HepG2 (cell line): ENCODE measurements around the gene ANKFY1. TPM values are rescaled to one million over a fixed set of nuclear protein-coding genes. Genes with fewer than 3 reads are reported as not detected.

Source experiments
- ESRRA ChIP-seq: sonication (generic); formaldehyde crosslinking; IDR thresholded peaks from 2 replicates; pipeline ENCODE4 v1.5.1; 2020; ENCODE audit warnings: mild to moderate bottlenecking, low read depth, missing genetic modification reagents
- FOSL1 ChIP-seq: sonication (generic); formaldehyde crosslinking; IDR thresholded peaks from 2 replicates; pipeline ENCODE4 v1.9.0; 2021; ENCODE audit warnings: missing genetic modification reagents, borderline replicate concordance
- KMT2A ChIP-seq: sonication (generic); formaldehyde crosslinking; IDR thresholded peaks from 2 replicates; pipeline ENCODE4 v1.4.0; 2020; ENCODE audit warnings: missing genetic modification reagents
- NFE2L1 ChIP-seq: sonication (generic); formaldehyde crosslinking; IDR thresholded peaks from 2 replicates; pipeline ENCODE4 v1.4.0; 2020; ENCODE audit warnings: missing genetic modification reagents, mild to moderate bottlenecking, borderline replicate concordance
- POLR2G ChIP-seq: fragments of 200-400 bp; formaldehyde crosslinking; IDR thresholded peaks from 2 replicates; pipeline ENCODE4 v1.6.1; 2018; ENCODE audit warnings: mild to moderate bottlenecking, low read depth, low read length, moderate library complexity
- RAD21 ChIP-seq: fragments of 450-650 bp; formaldehyde crosslinking; IDR thresholded peaks from 2 replicates; pipeline ENCODE4 v1.5.0; 2020; ENCODE audit warnings: mild to moderate bottlenecking
- SCMH1 ChIP-seq: sonication (generic); formaldehyde crosslinking; IDR thresholded peaks from 2 replicates; pipeline ENCODE4 v1.9.0; 2021; ENCODE audit warnings: missing genetic modification reagents, mild to moderate bottlenecking, borderline replicate concordance
- SUZ12 ChIP-seq: fragments of 150-350 bp; IDR thresholded peaks from 2 replicates; pipeline ENCODE4 v1.6.1; 2014; ENCODE audit warnings: low read depth, low read length
- TSC22D2 ChIP-seq: sonication (generic); formaldehyde crosslinking; IDR thresholded peaks from 2 replicates; pipeline ENCODE4 v1.5.1; 2020; ENCODE audit warnings: missing genetic modification reagents, mild to moderate bottlenecking, borderline replicate concordance
- ZNF296 ChIP-seq: sonication (generic); formaldehyde crosslinking; conservative IDR thresholded peaks from 2 replicates; pipeline ENCODE4 v1.5.0; 2020; ENCODE audit warnings: mild to moderate bottlenecking, missing genetic modification reagents
- ZNF317 ChIP-seq: sonication (generic); formaldehyde crosslinking; IDR thresholded peaks from 2 replicates; pipeline ENCODE4 v1.5.0; 2020; ENCODE audit warnings: mild to moderate bottlenecking, missing genetic modification reagents
- ZNF468 ChIP-seq: sonication (generic); formaldehyde crosslinking; IDR thresholded peaks from 2 replicates; pipeline ENCODE4 v1.8.0; 2022; ENCODE audit warnings: mild to moderate bottlenecking, moderate library complexity, missing genetic modification reagents
- ZNF660 ChIP-seq: sonication (generic); formaldehyde crosslinking; IDR thresholded peaks from 2 replicates; pipeline ENCODE4 v1.5.1; 2020; ENCODE audit warnings: mild to moderate bottlenecking, low read depth, missing genetic modification reagents, borderline replicate concordance
- ZNF768 ChIP-seq: sonication (generic); formaldehyde crosslinking; IDR thresholded peaks from 2 replicates; pipeline ENCODE4 v1.4.0; 2020; ENCODE audit warnings: missing genetic modification reagents
- ZNF841 ChIP-seq: sonication (generic); formaldehyde crosslinking; IDR thresholded peaks from 2 replicates; pipeline ENCODE4 v1.8.1; 2023; ENCODE audit warnings: missing genetic modification reagents, borderline replicate concordance
- polyA plus RNA-seq, 8 experiments: library from polyadenylated mRNA; depleted of rRNA in 3 of 8; stranded (reverse) in 7 of 8; unstranded in 1 of 8; fragments of >200 nt; fragmentation: Illumina TruSeq in 4 of 8; extraction: Trizol in 4 of 8; gene quantifications; 2 replicates each; pipeline versions ENCODE4 v1.2.1 to v1.2.3, GENCODE V29; 2011 to 2016; ENCODE audit warnings: low read depth in 4 of 8, missing spikeins in 1 of 8, mixed read lengths in 1 of 8; ENCODE audit not compliant: insufficient read depth in 1 of 8
- total RNA-seq, 5 experiments: library from RNA; depleted of rRNA; stranded (reverse); fragments of >200 nt; fragmentation: Illumina TruSeq; extraction: Trizol; gene quantifications; 2 replicates each; pipeline ENCODE4 v1.2.3, GENCODE V29; 2016; ENCODE audit warnings: low read depth in 1 of 5
- TF ChIP-seq, protein P1 (sequence below): sonication (generic); formaldehyde crosslinking; IDR thresholded peaks from 2 replicates; pipeline ENCODE4 v1.4.0; 2020; ENCODE audit warnings: missing genetic modification reagents, mild to moderate bottlenecking, borderline replicate concordance
- TF ChIP-seq, protein P2 (sequence below): sonication (generic); formaldehyde crosslinking; IDR thresholded peaks from 2 replicates; pipeline ENCODE4 v1.4.0; 2020; ENCODE audit warnings: mild to moderate bottlenecking, missing genetic modification reagents, borderline replicate concordance
- TF ChIP-seq, protein P3 (sequence below): sonication (generic); formaldehyde crosslinking; IDR thresholded peaks from 2 replicates; pipeline ENCODE4 v1.4.0; 2020; ENCODE audit warnings: missing genetic modification reagents, low read depth, mild to moderate bottlenecking, borderline replicate concordance
- TF ChIP-seq, protein P4 (sequence below): IDR thresholded peaks from 2 replicates; pipeline ENCODE4 v1.6.1; 2016; ENCODE audit warnings: mild to moderate bottlenecking, missing biosample characterization, missing genetic modification reagents
- TF ChIP-seq, protein P5 (sequence below): sonication (generic); formaldehyde crosslinking; IDR thresholded peaks from 2 replicates; pipeline ENCODE4 v1.4.0; 2020; ENCODE audit warnings: missing genetic modification reagents

ANKFY1 gene
- total and polyA plus RNA-seq, 2 of the 13 experiments (the other 11 are each of a cell fraction or from before 2014, with no cell fraction given): 11.9 to 16.8 TPM

DNA sequence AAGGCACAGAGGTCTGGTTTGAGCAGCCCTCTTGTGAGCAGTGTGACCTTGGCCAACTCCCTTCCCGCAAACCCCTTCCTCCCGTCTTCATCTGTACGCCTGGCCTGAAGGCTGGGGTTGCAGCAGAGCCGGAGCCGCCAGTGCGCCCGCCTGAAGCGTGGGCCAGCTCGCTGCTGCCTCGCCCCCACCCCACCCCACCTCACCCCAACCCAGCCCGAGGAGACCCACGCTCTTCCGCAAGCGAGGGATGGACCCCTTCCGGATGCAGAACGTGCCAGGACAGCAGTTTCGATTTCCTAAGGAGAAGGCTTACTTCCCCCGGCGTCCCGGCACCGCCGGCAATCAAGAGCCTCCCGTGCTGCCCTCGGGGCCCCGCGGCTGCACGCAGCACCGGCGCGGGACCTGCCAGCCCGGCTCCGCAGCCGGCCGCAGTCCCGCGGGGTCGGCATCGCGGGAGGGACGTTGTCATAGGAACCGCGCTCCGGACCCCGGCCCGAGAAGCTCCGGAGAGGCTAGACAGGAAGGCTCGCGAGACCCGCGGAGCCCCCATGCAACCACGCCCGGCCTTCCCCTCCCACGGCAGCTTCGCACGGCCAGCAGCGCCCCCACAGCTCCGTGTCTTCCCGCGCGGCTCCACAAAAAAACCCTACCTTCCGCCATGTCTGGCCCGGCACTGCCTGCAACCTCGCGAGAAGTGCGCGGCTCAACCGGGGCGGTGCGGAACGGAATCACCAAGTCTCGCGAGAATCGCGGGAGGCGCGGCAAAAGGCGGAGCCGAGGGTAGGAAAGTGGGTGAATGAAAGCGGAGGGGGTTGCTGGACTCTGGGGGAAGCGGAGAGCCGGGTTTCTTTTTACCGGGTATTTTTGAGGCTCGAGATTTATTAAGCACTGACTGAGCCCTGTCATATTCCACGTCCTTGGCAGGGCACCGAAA is at the start of gene ANKFY1 (continued):
- no peak for TF ChIP-seq FOSL1 (CRISPR knock-in tag)
- TF ChIP-seq, protein P1, sequence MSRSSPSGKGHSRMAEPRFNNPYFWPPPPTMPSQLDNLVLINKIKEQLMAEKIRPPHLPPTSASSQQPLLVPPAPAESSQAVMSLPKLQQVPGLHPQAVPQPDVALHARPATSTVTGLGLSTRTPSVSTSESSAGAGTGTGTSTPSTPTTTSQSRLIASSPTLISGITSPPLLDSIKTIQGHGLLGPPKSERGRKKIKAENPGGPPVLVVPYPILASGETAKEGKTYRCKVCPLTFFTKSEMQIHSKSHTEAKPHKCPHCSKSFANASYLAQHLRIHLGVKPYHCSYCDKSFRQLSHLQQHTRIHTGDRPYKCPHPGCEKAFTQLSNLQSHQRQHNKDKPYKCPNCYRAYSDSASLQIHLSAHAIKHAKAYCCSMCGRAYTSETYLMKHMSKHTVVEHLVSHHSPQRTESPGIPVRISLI (CRISPR knock-in tag): peak; percentile 91
- no peak for TF ChIP-seq NFE2L1 (CRISPR knock-in tag)
- TF ChIP-seq, protein P2, sequence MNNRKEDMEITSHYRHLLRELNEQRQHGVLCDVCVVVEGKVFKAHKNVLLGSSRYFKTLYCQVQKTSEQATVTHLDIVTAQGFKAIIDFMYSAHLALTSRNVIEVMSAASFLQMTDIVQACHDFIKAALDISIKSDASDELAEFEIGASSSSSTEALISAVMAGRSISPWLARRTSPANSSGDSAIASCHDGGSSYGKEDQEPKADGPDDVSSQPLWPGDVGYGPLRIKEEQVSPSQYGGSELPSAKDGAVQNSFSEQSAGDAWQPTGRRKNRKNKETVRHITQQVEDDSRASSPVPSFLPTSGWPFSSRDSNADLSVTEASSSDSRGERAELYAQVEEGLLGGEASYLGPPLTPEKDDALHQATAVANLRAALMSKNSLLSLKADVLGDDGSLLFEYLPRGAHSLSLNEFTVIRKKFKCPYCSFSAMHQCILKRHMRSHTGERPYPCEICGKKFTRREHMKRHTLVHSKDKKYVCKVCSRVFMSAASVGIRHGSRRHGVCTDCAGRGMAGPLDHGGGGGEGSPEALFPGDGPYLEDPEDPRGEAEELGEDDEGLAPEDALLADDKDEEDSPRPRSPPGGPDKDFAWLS (CRISPR knock-in tag): no peak
- no peak for TF ChIP-seq TSC22D2
- TF ChIP-seq ZNF296 (CRISPR knock-in tag): no peak
- no peak for TF ChIP-seq ZNF317 (CRISPR knock-in tag)
- no peak for TF ChIP-seq SCMH1 (CRISPR knock-in tag)
- TF ChIP-seq ZNF468 (CRISPR knock-in tag): no peak
- peak; percentile 93 for TF ChIP-seq POLR2G
- TF ChIP-seq KMT2A (CRISPR knock-in tag): peak; percentile 89
- no peak; the same call in 1 of the 2 replicates for TF ChIP-seq ZNF660
- TF ChIP-seq ZNF841 (CRISPR knock-in tag): no peak
- TF ChIP-seq, protein P3, sequence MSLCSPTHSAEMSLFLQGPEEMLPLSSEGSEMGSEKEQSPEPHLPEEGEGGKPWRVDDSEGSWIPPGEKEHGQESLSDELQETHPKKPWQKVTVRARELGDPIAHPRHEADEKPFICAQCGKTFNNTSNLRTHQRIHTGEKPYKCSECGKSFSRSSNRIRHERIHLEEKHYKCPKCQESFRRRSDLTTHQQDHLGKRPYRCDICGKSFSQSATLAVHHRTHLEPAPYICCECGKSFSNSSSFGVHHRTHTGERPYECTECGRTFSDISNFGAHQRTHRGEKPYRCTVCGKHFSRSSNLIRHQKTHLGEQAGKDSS (CRISPR knock-in tag): peak; percentile 23; the same call in 1 of the 2 replicates
- TF ChIP-seq RAD21 (CRISPR knock-in tag): peak; percentile 19; the same call in 1 of the 2 replicates
- 0 out of 2 replicates have a peak, but pooled peaks have one; percentile 31 for TF ChIP-seq ZNF768 (CRISPR knock-in tag)
- 0 out of 2 replicates have a peak, but pooled peaks have one; percentile 22 for TF ChIP-seq ESRRA (CRISPR knock-in tag)
- TF ChIP-seq, protein P4, sequence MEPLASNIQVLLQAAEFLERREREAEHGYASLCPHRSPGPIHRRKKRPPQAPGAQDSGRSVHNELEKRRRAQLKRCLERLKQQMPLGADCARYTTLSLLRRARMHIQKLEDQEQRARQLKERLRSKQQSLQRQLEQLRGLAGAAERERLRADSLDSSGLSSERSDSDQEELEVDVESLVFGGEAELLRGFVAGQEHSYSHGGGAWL (CRISPR knock-in tag): peak; percentile 64; the same call in 1 of the 2 replicates
- TF ChIP-seq, protein P5, sequence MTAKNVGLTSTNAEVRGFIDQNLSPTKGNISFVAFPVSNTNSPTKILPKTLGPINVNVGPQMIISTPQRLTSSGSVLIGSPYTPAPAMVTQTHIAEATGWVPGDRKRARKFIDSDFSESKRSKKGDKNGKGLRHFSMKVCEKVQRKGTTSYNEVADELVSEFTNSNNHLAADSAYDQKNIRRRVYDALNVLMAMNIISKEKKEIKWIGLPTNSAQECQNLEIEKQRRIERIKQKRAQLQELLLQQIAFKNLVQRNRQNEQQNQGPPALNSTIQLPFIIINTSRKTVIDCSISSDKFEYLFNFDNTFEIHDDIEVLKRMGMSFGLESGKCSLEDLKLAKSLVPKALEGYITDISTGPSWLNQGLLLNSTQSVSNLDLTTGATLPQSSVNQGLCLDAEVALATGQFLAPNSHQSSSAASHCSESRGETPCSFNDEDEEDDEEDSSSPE (CRISPR knock-in tag): peak; percentile 84
- no peak for TF ChIP-seq SUZ12
